Cardiac muscle cell (in vitro differentiated cells and primary cell): ENCODE data around the gene GRM4. TPM values are rescaled to one million over a fixed set of nuclear protein-coding genes. Genes with fewer than 3 reads are reported as not detected.
A peak's percentile ranks its signal among the peaks of the same experiment; 100 is the strongest.

Experiments
- DNase-seq, 2 donors: peaks; one replicate each; pipeline versions ENCODE4 v3.0.0 to v3.0.0-alpha.2; 2010 to 2017; ENCODE audit warnings: low read depth in 1 of 2, low spot score in 1 of 2
- H3K27ac ChIP-seq: fragments of 200-600 bp; sonication (generic); 2 replicates; pipeline ENCODE4 v1.5.1; 2016
- H3K27me3 ChIP-seq: fragments of 200-600 bp; sonication (generic); 2 replicates; pipeline ENCODE4 v1.6.0; 2016; ENCODE audit warnings: control low read depth
- H3K36me3 ChIP-seq: fragments of 200-600 bp; sonication (generic); 2 replicates; pipeline ENCODE4 v1.5.1; 2016; ENCODE audit warnings: control low read depth
- H3K4me1 ChIP-seq: fragments of 200-600 bp; sonication (generic); 2 replicates; pipeline ENCODE4 v1.8.1; 2017; ENCODE audit warnings: low read depth, mild to moderate bottlenecking, mixed run types
- H3K4me3 ChIP-seq: fragments of 200-600 bp; sonication (generic); 2 replicates; pipeline ENCODE4 v1.5.1; 2016; ENCODE audit warnings: mild to moderate bottlenecking
- H3K9me3 ChIP-seq: fragments of 200-600 bp; sonication (generic); 2 replicates; pipeline ENCODE4 v1.5.1; 2017; ENCODE audit warnings: low read depth, mild to moderate bottlenecking, control low read depth
- CTCF ChIP-seq: IDR thresholded peaks from 2 replicates; pipeline ENCODE4 v1.5.1; 2012; ENCODE audit warnings: low read depth, mild to moderate bottlenecking, low read length
- polyA plus RNA-seq: library from polyadenylated mRNA; unstranded; fragments of >200 nt; fragmentation: Nextera tagmentation; extraction: Ambion mirVana; gene quantifications from 2 replicates; pipeline ENCODE4 v1.2.1, GENCODE V29; 2016
- total RNA-seq: library from RNA; depleted of rRNA; stranded (reverse); fragments of >200 nt; gene quantifications from 2 replicates; pipeline ENCODE4 v1.2.3, GENCODE V29; 2016

Gene GRM4
- total and polyA plus RNA-seq, 2 experiments from 2014 or later = 0.31 to 0.42 TPM

- H3K9me3 ChIP-seq = no peaks in the 10 kb centered on the region
- TF ChIP-seq CTCF = no peak
- no peak overlapping the region for H3K4me3 ChIP-seq
- H3K4me1 ChIP-seq = no peaks in the 10 kb centered on the region
- no peaks in the 10 kb centered on the region for H3K27me3 ChIP-seq
- DNase-seq = no peak
- no peaks in the 10 kb centered on the region for H3K36me3 ChIP-seq
- H3K27ac ChIP-seq = no peak overlapping the region
Observed at GRCh38 chr6:34066218-34066571, 79.7 kb downstream of the GRM4 start.

- Histone ChIP-seq H3K27ac (no peak overlapping the region), H3K27me3 (no peaks in the 10 kb centered on the region), H3K4me3 (no peak overlapping the region), H3K36me3 (no peaks in the 10 kb centered on the region), H3K9me3 (no peaks in the 10 kb centered on the region), H3K4me1 (no peaks in the 10 kb centered on the region)
- TF ChIP-seq CTCF = no peak
- peak in 1 of 2 donors; percentile 38 for DNase-seq
Observed at GRCh38 chr6:34065466-34066217, 80.2 kb downstream of the GRM4 start.

- DNase-seq = no peak
- no peaks in the 10 kb centered on the region for H3K9me3 ChIP-seq
- TF ChIP-seq CTCF = no peak
- no peaks in the 10 kb centered on the region for H3K4me1 ChIP-seq
- no peaks in the 10 kb centered on the region for H3K27me3 ChIP-seq
- no peak overlapping the region for H3K27ac ChIP-seq
- no peak overlapping the region for H3K4me3 ChIP-seq
- no peaks in the 10 kb centered on the region for H3K36me3 ChIP-seq
Observed at GRCh38 chr6:34064675-34065074, 81.2 kb downstream of the GRM4 start.

- no peaks in the 10 kb centered on the region for H3K4me1 ChIP-seq
- peak in 1 of 2 donors; percentile 11 for DNase-seq
- H3K4me3 ChIP-seq = no peak overlapping the region
- no peaks in the 10 kb centered on the region for H3K36me3 ChIP-seq
- no peak overlapping the region for H3K27ac ChIP-seq
- no peaks in the 10 kb centered on the region for H3K27me3 ChIP-seq
- no peak for TF ChIP-seq CTCF
- H3K9me3 ChIP-seq = no peaks in the 10 kb centered on the region
Observed at GRCh38 chr6:34063651-34064050, 82.2 kb downstream of the GRM4 start.

- no peak overlapping the region for H3K27ac ChIP-seq
- no peaks in the 10 kb centered on the region for H3K4me1 ChIP-seq
- no peak for DNase-seq
- no peaks in the 10 kb centered on the region for H3K9me3 ChIP-seq
- no peak for TF ChIP-seq CTCF
- no peaks in the 10 kb centered on the region for H3K27me3 ChIP-seq
- H3K4me3 ChIP-seq = no peak overlapping the region
- no peaks in the 10 kb centered on the region for H3K36me3 ChIP-seq
Observed at GRCh38 chr6:34062815-34063214, 83.1 kb downstream of the GRM4 start.
